GM12872 (cell line): Measurements from ENCODE around the gene TEX101.

ENCODE experiments used
- CTCF ChIP-seq: IDR thresholded peaks from 3 replicates; pipeline ENCODE4 v1.5.1; 2011; ENCODE audit warnings: low read depth, mild to moderate bottlenecking, low read length, moderate library complexity; ENCODE audit not compliant: insufficient read depth

The TEX101 gene

GRCh38 chr19:43406297-43406696 lies 8.4 kb upstream of the TEX101 start:
- no peak for TF ChIP-seq CTCF

- no peak for TF ChIP-seq CTCF
These were observed 7.2 kb upstream of the TEX101 start for GRCh38 chr19:43407416-43408005.

GRCh38 chr19:43408043-43408442 lies 6.6 kb upstream of the TEX101 start:
- no peak for TF ChIP-seq CTCF

- TF ChIP-seq CTCF: no peak
These were observed 5.3 kb upstream of the TEX101 start for GRCh38 chr19:43409415-43409814.

GRCh38 chr19:43412441-43412840 lies 2.2 kb upstream of the TEX101 start:
- no peak for TF ChIP-seq CTCF

GRCh38 chr19:43416951-43417623 lies 2.4 kb downstream of the TEX101 start:
- TF ChIP-seq CTCF: no peak

- TF ChIP-seq CTCF: no peak
These were observed 6.3 kb downstream of the TEX101 start for GRCh38 chr19:43420954-43421353.
